Stomach (tissue), 9 donors: ENCODE measurements around the gene PYROXD2. TPM values are rescaled to one million over a fixed set of nuclear protein-coding genes. Genes with fewer than 3 reads are reported as not detected.

ENCODE experiments used
- DNase-seq, 2 donors: peaks; one replicate each; pipeline versions ENCODE4 v3.0.0 to v3.0.0-alpha.2; 2013 to 2019
- H3K27ac ChIP-seq, 5 donors: fragments of 200-600 bp in 4 of 5; sonication (generic) in 4 of 5; one replicate each; pipeline ENCODE4 v1.5.1; 2013 to 2019; ENCODE audit warnings: mild to moderate bottlenecking in 1 of 5, moderate library complexity in 1 of 5
- H3K27me3 ChIP-seq, 3 donors: fragments of 200-600 bp; sonication (generic); one replicate each; pipeline ENCODE4 v1.5.1; 2017 to 2019; ENCODE audit warnings: mixed run types in 1 of 3
- H3K36me3 ChIP-seq, 4 donors: fragments of 200-600 bp; sonication (generic); 1 replicate in 3 of 4; 2 replicates in 1 of 4; pipeline ENCODE4 v1.5.1; 2016 to 2019
- H3K4me1 ChIP-seq, 4 donors: fragments of 200-600 bp; sonication (generic); one replicate each; pipeline ENCODE4 v1.5.1; 2016 to 2019
- H3K4me3 ChIP-seq, 4 donors: fragments of 200-600 bp; sonication (generic) in 3 of 4; one replicate each; pipeline ENCODE4 v1.5.1; 2016 to 2019; ENCODE audit warnings: mild to moderate bottlenecking in 1 of 4
- H3K9me3 ChIP-seq, 4 donors: fragments of 200-600 bp; sonication (generic); one replicate each; pipeline ENCODE4 v1.5.1; 2016 to 2019
- CTCF ChIP-seq, 7 experiments: fragments of 450-650 bp in 4 of 7; fragments of 200-600 bp in 3 of 7; sonication (generic) in 3 of 7; IDR thresholded peaks; one replicate each; pipeline ENCODE4 v1.5.1; 2016 to 2019; ENCODE audit warnings: antibody characterized with exemption in 7 of 7, control low read depth in 2 of 7, mild to moderate bottlenecking in 1 of 7
- EP300 ChIP-seq: sonication (generic); formaldehyde crosslinking; IDR thresholded peaks from one replicate; pipeline ENCODE4 v1.6.1; 2017; ENCODE audit warnings: antibody characterized with exemption
- POLR2A ChIP-seq, 4 donors: fragments of 450-650 bp; IDR thresholded peaks; one replicate each; pipeline ENCODE4 v1.6.1; 2016; ENCODE audit warnings: antibody characterized with exemption in 4 of 4, control low read depth in 2 of 4, mild to moderate bottlenecking in 1 of 4, moderate library complexity in 1 of 4
- POLR2AphosphoS5 ChIP-seq, 3 donors: sonication (generic); formaldehyde crosslinking; IDR thresholded peaks; one replicate each; pipeline ENCODE4 v1.6.1; 2016; ENCODE audit warnings: antibody characterized with exemption in 3 of 3
- WGBS, 5 donors: extraction: QIAGEN DNeasy Blood & Tissue Kit in 3 of 5; methylation state at CpG; one replicate each; pipeline versions ENCODE4 v1.1.5 to v1.1.7; 2013 to 2018; 5-methylcytosine and 5-hydroxymethylcytosine counted together
- intact Hi-C: fragments of 100-400 bp; cut with DNase I; formaldehyde crosslinking; loops from one replicate; pipeline ENCODE4 v1.15.1; 2023; ENCODE audit warnings: low total_unique reads
- polyA plus RNA-seq, 3 donors: library from polyadenylated mRNA; stranded (reverse); fragments of 200-250 nt; gene quantifications; one replicate each; pipeline ENCODE4 v1.2.3, GENCODE V29; 2013
- total RNA-seq, 5 donors: library from RNA; depleted of rRNA; stranded (reverse); fragments of >200 nt; gene quantifications; one replicate each; pipeline versions ENCODE4 v1.1.0 to v1.2.3, GENCODE V29; 2014 to 2016
- donor health status: healthy with polysubstance abuse.
- donor health status: Bipolar disorder and iron deficiency.
- donor health status: healthy.

The PYROXD2 gene
- total and polyA plus RNA-seq, 8 donors, result 2.4 to 33.5 (median 8.3) TPM

GRCh38 chr10:98456686-98457482 lies 41.9 kb upstream of the PYROXD2 start:
- no peak overlapping the region for H3K4me3 ChIP-seq
- TF ChIP-seq CTCF (IDR thresholded peaks at IDR 0.05) (no peak), POLR2AphosphoS5 (IDR thresholded peaks at IDR 0.05) (no peak), EP300 (no peak), POLR2A (IDR thresholded peaks at IDR 0.05) (no peak)
- intact Hi-C loops, result no loop called here
- DNase-seq, result no peak
- H3K9me3 ChIP-seq, result no peaks in the 10 kb centered on the region
- no peak overlapping the region for H3K27ac ChIP-seq
- peaks cover 0 to 6% (median 0%) of the 10 kb centered on the region in 3 donors for H3K27me3 ChIP-seq
- 71 to 79% (median 76%) methylated on average over 12 of the region's 12 CpGs for WGBS, 5 donors
- peaks cover 0 to 14% (median 7%) of the 10 kb centered on the region in 4 donors for H3K4me1 ChIP-seq
- no peaks in the 10 kb centered on the region for H3K36me3 ChIP-seq

- no peak for TF ChIP-seq POLR2AphosphoS5 (IDR thresholded peaks at IDR 0.05)
- TF ChIP-seq EP300, result no peak
- no peak for TF ChIP-seq POLR2A (IDR thresholded peaks at IDR 0.05)
- TF ChIP-seq CTCF (IDR thresholded peaks at IDR 0.05), result no peak
- intact Hi-C loops, result no loop called here
- WGBS, 5 donors, result 87 to 97% (median 95%) methylated on average over 3 to 4 of the region's 4 CpGs
- Histone ChIP-seq H3K9me3 (no peaks in the 10 kb centered on the region), H3K27ac (no peak overlapping the region), H3K27me3 (peaks cover 0 to 6% (median 0%) of the 10 kb centered on the region in 3 donors), H3K36me3 (no peaks in the 10 kb centered on the region), H3K4me1 (peaks cover 0 to 10% (median 5%) of the 10 kb centered on the region in 4 donors), H3K4me3 (no peak overlapping the region)
- no peak for DNase-seq
These were observed 41.1 kb upstream of the PYROXD2 start for GRCh38 chr10:98456043-98456570.

DNA sequence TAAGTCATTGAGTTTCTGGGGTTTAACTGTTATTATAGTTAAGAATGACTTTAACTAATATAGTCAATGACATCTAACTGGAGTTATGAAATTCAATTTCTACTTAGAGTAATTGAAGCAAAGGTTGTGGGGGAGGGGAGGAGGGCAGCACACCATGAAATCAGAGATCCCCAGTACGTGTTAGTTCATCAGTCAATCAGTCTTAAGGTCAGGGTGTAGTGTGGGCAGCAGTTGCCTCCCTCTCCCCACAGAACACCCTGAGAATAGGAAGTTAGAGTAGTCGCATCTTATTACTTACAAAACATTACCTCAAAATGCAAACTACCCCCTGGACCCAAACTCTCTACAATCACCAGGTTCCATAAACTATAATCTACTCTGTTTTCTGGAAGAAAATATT lies 38.7 kb upstream of the PYROXD2 start:
- Histone ChIP-seq H3K27ac (no peak overlapping the region), H3K4me3 (no peak overlapping the region), H3K36me3 (no peaks in the 10 kb centered on the region), H3K9me3 (no peaks in the 10 kb centered on the region), H3K27me3 (peaks cover 0 to 6% (median 0%) of the 10 kb centered on the region in 3 donors), H3K4me1 (no peaks in the 10 kb centered on the region)
- TF ChIP-seq EP300 (no peak), POLR2A (IDR thresholded peaks at IDR 0.05) (no peak), CTCF (IDR thresholded peaks at IDR 0.05) (no peak), POLR2AphosphoS5 (IDR thresholded peaks at IDR 0.05) (no peak)
- WGBS, 5 donors, result 69 to 86% (median 76%) methylated on average over 2 of the region's 2 CpGs
- DNase-seq, result no peak
- intact Hi-C loops, result no loop called here

GRCh38 chr10:98450618-98451017 lies 35.6 kb upstream of the PYROXD2 start:
- no peak for DNase-seq
- Histone ChIP-seq H3K36me3 (no peaks in the 10 kb centered on the region), H3K27me3 (no peaks in the 10 kb centered on the region), H3K4me1 (peaks cover 3 to 14% (median 6%) of the 10 kb centered on the region in 4 donors), H3K4me3 (no peak overlapping the region), H3K9me3 (no peaks in the 10 kb centered on the region), H3K27ac (no peak overlapping the region)
- intact Hi-C loops, result no loop called here
- WGBS, 5 donors, result 23 to 52% (median 30%) methylated on average over 1 of the region's 1 CpG
- TF ChIP-seq POLR2AphosphoS5 (IDR thresholded peaks at IDR 0.05) (no peak), EP300 (no peak), POLR2A (IDR thresholded peaks at IDR 0.05) (no peak), CTCF (IDR thresholded peaks at IDR 0.05) (no peak)
